ENCODE results near the gene CTAG1B.
"Not testable (repeated sequence)": the region's sequence is repeated elsewhere in the genome, so short reads cannot be mapped to it uniquely, and the experiment has no call there.

The CTAG1B gene

GRCh38 chrX:154584585-154585183, 34.4 kb downstream of the CTAG1B start, which contains the start of gene CTAG1A:
CTAG1A (plus strand) TSS chrX:154585133; CDS start chrX:154585207, 74 bp downstream.
- DNase-seq (ENCODE audit: low spot score) = not testable (repeated sequence)

- DNase-seq (ENCODE audit: low spot score) = not testable (repeated sequence)
Measured at GRCh38 chrX:154582994-154583393, 36.1 kb downstream of the CTAG1B start.

DNA sequence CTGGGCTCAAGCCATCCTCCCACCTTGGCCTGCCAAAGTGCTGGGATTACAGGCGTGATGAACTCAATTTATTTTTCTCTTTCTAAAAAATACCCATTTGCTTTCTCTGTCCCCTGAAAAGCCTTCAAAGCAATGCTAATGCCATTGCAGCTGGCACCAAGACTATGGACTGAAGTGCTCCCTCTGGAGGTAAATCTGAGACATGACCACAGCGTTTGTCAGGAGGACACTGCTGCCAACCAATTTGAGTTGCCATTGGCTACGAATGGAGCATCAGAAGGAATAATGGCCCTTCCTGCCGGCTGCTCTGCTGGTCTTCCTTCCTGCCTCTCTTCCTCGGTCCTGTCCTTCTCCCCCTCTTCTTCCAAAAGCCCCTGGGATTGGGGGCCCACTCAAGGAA, 44.0 kb downstream of the CTAG1B start:
- DNase-seq (ENCODE audit: low spot score) = not testable (repeated sequence)

GRCh38 chrX:154573061-154573460, 46.0 kb downstream of the CTAG1B start:
- not testable (repeated sequence) for DNase-seq (ENCODE audit: low spot score)

GRCh38 chrX:154570361-154570760, 48.7 kb downstream of the CTAG1B start:
- not testable (repeated sequence) for DNase-seq (ENCODE audit: low spot score)

Data from LoVo (cell line).